ENCODE data around the gene LRCH2. TPM values are rescaled to one million over a fixed set of nuclear protein-coding genes. Genes with fewer than 3 reads are reported as not detected.

The LRCH2 gene
- total RNA-seq, 1 donor from 2014 or later = 4.3 TPM

GRCh38 chrX:115189110-115189509 is 44.8 kb downstream of the LRCH2 start, which contains the start of gene RBMXL3:
RBMXL3 (plus strand) TSS chrX:115189410; CDS start chrX:115189442, 32 bp downstream.
- TF ChIP-seq CTCF (IDR thresholded peaks at IDR 0.05) = no peak
- intact Hi-C loops (cut with DNase I) = no loop called here

GRCh38 chrX:115183980-115184379 is 49.9 kb downstream of the LRCH2 start:
- ATAC-seq (no peak), DNase-seq (no peak)
- TF ChIP-seq CTCF (IDR thresholded peaks at IDR 0.05) = no peak
- Histone ChIP-seq H3K4me1 (no peaks in the 10 kb centered on the region), H3K27me3 (ENCODE audit: low read depth) (no peaks in the 10 kb centered on the region), H3K9me3 (no peaks in the 10 kb centered on the region), H3K36me3 (no peaks in the 10 kb centered on the region), H3K27ac (no peak overlapping the region), H3K4me3 (no peak overlapping the region)
- intact Hi-C loops (cut with DNase I) = no loop called here

More at GRCh38 chrX:115189110-115189509, 44.8 kb downstream of the LRCH2 start, which contains the start of gene RBMXL3:
- Histone ChIP-seq H3K27me3 (ENCODE audit: low read depth) (no peaks in the 10 kb centered on the region), H3K4me1 (no peaks in the 10 kb centered on the region), H3K27ac (no peak within 1 kb of the TSS), H3K36me3 (no peaks in the 10 kb centered on the region), H3K9me3 (no peaks in the 10 kb centered on the region), H3K4me3 (no peak within 1 kb of the TSS)
- ATAC-seq (no peak), DNase-seq (no peak)

- no peak for DNase-seq
- Histone ChIP-seq H3K36me3 (no peaks in the 10 kb centered on the region), H3K4me3 (no peak overlapping the region), H3K4me1 (no peaks in the 10 kb centered on the region), H3K9me3 (no peaks in the 10 kb centered on the region), H3K27ac (no peak overlapping the region), H3K27me3 (ENCODE audit: low read depth) (no peaks in the 10 kb centered on the region)
- TF ChIP-seq CTCF (IDR thresholded peaks at IDR 0.05) = no peak
- intact Hi-C loops (cut with DNase I) = no loop called here
- ATAC-seq = no peak
These were observed 55.4 kb downstream of the LRCH2 start for GRCh38 chrX:115178473-115178872.

- Histone ChIP-seq H3K27ac (no peak overlapping the region), H3K4me3 (no peak overlapping the region), H3K27me3 (ENCODE audit: low read depth) (no peaks in the 10 kb centered on the region), H3K36me3 (no peaks in the 10 kb centered on the region), H3K4me1 (no peaks in the 10 kb centered on the region), H3K9me3 (no peaks in the 10 kb centered on the region)
- no peak for TF ChIP-seq CTCF (IDR thresholded peaks at IDR 0.05)
- ATAC-seq (no peak), DNase-seq (no peak)
- intact Hi-C loops (cut with DNase I) = no loop called here
These were observed 56.0 kb downstream of the LRCH2 start for GRCh38 chrX:115177932-115178331.

GRCh38 chrX:115174548-115174947 is 59.3 kb downstream of the LRCH2 start:
- DNase-seq (no peak), ATAC-seq (no peak)
- H3K27me3 ChIP-seq (ENCODE audit: low read depth) = no peaks in the 10 kb centered on the region
- no peak overlapping the region for H3K27ac ChIP-seq
- no peaks in the 10 kb centered on the region for H3K9me3 ChIP-seq
- no peaks in the 10 kb centered on the region for H3K4me1 ChIP-seq
- no peak for TF ChIP-seq CTCF (IDR thresholded peaks at IDR 0.05)
- no peaks in the 10 kb centered on the region for H3K36me3 ChIP-seq
- H3K4me3 ChIP-seq = no peak overlapping the region
- intact Hi-C loops (cut with DNase I) = no loop called here

- Histone ChIP-seq H3K9me3 (no peaks in the 10 kb centered on the region), H3K27ac (no peak overlapping the region), H3K36me3 (no peaks in the 10 kb centered on the region), H3K27me3 (ENCODE audit: low read depth) (no peaks in the 10 kb centered on the region), H3K4me1 (no peaks in the 10 kb centered on the region), H3K4me3 (no peak overlapping the region)
- ATAC-seq = no peak
- intact Hi-C loops (cut with DNase I) = no loop called here
- DNase-seq = no peak
- no peak for TF ChIP-seq CTCF (IDR thresholded peaks at IDR 0.05)
These were observed 60.7 kb downstream of the LRCH2 start for GRCh38 chrX:115173181-115173580.
